ENCODE measurements around the gene GPR37.

GPR37 gene

DNA sequence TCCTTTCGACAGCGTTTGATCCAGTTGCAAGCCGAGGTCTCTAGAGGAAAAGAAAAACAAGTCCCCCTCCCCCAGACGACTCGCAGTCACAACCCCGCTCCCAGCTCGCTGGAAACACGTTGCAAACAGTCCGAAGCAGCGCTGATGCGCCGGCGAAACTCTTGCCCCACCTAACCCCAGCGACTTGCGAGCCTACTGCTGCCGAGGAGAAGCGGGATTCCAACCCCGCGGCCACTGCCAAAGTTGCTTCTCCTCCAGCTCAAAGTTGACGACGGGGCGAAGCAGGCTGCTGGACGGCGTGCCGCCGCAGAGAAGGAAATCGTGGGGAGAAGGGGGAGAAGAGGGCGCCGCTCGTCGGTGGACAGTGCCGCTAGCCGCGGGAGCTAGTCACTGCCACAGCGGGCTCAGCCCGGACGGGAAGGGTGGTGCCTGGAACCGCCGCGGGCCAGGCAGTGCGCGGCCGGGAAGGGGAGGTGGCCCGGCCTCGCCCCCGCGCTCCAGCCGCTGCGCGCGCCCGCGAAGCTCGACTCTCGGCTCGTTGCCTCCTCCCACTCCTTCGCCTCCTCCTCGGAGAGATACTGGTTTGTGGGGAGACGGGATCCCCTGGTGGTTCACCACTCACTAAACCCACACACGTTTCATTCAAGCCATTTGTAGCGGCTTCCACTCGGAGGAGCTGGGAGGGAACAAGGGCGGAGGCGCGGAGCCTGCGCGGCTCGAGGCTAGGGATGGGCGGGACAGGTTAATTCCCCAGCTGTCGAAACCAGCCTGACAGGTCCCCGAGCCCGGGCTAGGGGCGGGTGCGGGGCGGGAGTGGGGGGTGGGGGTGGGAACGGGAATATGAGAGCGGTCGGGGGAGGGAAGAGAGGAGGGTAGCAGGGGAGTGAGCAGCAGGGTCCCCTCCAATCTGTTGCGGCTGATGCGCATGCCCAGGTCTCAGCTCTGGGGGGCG is at the start of gene GPR37:
TSS of gene GPR37 (minus strand) at position 392 of the 952 bp plus-strand sequence. CDS start 816 bp downstream, outside the sequence.
- no peak for DNase-seq (ENCODE audit: low spot score)

DNA sequence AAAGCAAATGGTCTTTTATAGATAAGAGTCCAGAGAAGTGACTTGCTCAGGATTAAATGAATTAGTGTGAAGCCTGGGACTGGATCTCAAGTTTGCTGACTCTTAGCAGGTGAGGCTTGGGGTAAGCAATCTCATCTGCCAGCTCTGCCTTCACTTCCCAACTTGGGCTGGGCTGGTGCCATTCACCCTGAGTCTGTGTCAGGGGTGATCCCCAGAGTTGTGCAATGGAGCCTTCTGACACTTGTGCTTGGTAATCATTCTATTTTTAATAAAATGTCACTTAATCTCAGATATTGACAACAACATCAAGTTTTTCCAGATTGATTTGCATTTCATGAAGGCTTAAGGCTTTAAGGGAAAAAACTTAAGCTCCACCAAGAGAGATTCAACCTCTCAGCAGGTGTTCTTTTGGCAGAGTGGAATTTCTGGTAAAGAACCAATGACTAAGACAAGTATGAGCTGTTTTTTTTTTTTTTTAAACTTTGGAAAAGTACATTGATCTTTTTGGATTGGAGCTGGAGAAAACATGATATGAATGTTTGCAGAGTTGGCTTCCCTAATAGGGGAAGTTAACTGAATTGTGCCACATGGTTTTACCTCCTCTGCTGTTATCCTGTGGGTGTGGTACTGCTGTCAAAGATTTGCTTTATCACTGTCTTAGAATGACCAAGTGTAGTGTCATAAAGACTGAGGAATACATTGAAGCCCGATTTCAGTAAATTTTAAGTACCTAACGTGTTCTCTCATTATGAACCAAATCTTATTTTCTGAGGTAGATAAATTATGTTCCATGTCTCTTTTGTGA is 48.6 kb upstream of the GPR37 start:
- DNase-seq (ENCODE audit: low spot score): no peak

DNA sequence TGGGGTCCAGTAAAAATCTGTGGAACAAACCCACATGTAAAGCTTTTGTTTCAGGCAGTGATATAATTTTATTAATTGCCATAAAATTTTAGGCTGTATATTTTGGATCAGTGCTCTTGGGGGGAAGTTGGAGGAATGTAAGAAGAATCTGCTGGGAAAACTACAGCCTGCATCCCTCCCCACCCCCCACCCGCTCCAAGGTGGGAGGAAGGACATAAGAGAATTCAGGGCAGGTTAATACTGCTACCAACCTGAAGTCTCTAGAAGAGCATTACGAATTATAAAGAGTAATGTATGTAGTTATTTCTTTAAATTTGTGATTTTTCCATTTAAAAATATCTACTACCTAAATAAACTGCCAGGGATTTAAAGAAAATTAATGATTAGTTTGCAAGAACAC is 47.2 kb upstream of the GPR37 start:
- DNase-seq (ENCODE audit: low spot score): no peak

- no peak for DNase-seq (ENCODE audit: low spot score)
These were observed 45.7 kb upstream of the GPR37 start for GRCh38 chr7:124811341-124811740.

- DNase-seq (ENCODE audit: low spot score): no peak
These were observed 45.0 kb upstream of the GPR37 start for GRCh38 chr7:124810605-124811004.

DNA sequence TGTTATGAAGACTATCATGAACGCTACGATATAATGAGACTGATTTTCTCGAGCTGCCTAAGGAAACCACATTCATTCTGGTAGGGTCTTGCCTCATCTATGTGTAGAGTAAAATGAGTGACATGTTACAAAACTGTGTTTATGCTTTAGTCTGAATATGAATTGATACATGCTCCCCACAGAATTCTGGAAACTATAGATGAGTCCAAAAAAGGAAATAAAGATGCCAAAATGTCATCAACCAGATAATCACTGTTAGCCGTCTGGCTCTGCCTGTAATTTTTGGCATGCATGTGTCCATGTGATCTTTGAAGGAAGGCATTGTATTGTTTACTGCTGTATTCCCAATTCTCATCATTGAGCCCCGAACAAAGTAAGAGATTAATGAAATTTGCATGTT is 42.6 kb upstream of the GPR37 start:
- no peak for DNase-seq (ENCODE audit: low spot score)

GRCh38 chr7:124801330-124801895 is 35.8 kb upstream of the GPR37 start:
- no peak for DNase-seq (ENCODE audit: low spot score)

GRCh38 chr7:124800386-124800785 is 34.8 kb upstream of the GPR37 start:
- DNase-seq (ENCODE audit: low spot score): no peak

GRCh38 chr7:124799448-124799847 is 33.9 kb upstream of the GPR37 start:
- no peak for DNase-seq (ENCODE audit: low spot score)

- DNase-seq (ENCODE audit: low spot score): no peak
These were observed 31.2 kb upstream of the GPR37 start for GRCh38 chr7:124796771-124797170.

DNA sequence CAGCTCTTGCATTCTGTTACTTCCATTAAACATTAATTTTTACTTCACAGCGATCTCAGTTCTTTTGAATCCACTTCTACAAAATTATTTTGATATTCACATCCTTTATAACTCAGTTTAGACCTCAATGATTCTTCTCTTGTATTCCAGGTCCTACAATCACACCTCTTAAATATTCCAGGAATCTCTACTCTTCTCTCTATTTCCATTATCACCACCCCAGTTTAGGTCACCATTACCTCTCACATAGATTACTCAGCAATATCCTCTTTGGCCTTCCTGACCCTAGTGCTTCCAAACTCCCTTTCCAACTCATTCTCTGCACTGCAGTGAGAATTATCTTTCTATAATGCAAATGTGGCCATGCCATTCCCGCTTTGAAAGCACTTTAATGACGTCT is 27.1 kb upstream of the GPR37 start:
- DNase-seq (ENCODE audit: low spot score): no peak

DNA sequence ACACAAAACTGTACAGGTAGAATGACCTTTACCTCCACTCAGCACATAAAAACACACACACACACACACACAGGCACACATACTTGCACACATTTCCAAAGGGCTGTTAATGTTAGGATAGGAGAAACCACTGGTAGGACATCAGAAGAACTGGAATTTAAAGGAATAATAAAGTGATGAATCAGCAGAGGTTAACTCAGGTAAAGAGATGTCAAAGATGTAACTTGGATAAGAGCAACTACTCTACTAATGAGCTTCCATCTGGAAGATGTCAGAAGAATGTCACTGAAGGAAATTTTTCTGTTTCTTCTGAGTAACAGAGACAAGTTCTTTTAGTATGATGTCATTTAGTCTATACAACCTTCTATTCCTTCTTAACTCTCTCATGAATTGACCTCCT is 26.4 kb upstream of the GPR37 start:
- no peak for DNase-seq (ENCODE audit: low spot score)

DNA sequence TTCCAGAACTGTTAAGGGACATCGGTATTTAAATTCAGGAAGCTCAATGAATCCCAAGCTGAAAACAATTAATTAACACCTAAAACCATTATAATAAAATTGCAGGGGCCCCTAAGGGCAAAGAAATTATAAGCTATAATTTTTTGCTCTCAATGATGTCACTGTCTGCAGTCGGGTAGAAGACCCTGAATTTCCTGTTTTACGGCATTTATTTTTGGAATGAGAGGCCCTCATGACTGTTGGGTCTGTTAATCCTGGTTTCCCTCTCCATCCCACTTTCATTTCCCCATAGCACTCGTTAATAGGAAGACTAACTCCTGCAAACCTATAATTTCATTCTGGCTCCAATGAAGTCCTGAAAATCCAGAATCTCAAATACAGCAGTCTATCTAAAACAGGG is 25.8 kb upstream of the GPR37 start:
- DNase-seq (ENCODE audit: low spot score): no peak

- no peak for DNase-seq (ENCODE audit: low spot score)
These were observed 25.1 kb upstream of the GPR37 start for GRCh38 chr7:124790645-124791044.

- no peak for DNase-seq (ENCODE audit: low spot score)
These were observed 20.4 kb upstream of the GPR37 start for GRCh38 chr7:124785994-124786393.

GRCh38 chr7:124784879-124785818 is 19.6 kb upstream of the GPR37 start:
- no peak for DNase-seq (ENCODE audit: low spot score)

DNA sequence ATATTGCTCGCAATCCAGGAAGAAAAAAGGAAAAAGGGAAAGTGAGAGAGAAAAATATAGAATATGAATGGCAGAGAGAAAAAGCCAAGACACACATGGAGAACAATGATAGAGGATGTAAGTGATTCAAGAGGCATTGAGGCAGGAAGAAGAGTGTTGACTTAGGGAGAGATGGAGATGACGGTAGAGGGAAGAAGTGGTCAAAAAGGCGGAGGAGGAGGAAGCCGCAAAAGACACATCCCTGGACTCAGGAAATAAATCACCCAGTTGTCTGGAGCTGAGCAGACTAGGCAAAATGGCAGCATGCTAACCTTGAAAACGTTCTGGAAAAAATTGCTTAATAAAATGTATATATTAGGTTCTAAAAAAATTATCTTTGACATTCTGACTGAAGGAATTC is 17.7 kb upstream of the GPR37 start:
- no peak for DNase-seq (ENCODE audit: low spot score)

GRCh38 chr7:124781907-124782734 is 16.5 kb upstream of the GPR37 start:
- DNase-seq (ENCODE audit: low spot score): no peak

GRCh38 chr7:124781418-124781817 is 15.8 kb upstream of the GPR37 start:
- no peak for DNase-seq (ENCODE audit: low spot score)

GRCh38 chr7:124780608-124781007 is 15.0 kb upstream of the GPR37 start:
- DNase-seq (ENCODE audit: low spot score): no peak

DNA sequence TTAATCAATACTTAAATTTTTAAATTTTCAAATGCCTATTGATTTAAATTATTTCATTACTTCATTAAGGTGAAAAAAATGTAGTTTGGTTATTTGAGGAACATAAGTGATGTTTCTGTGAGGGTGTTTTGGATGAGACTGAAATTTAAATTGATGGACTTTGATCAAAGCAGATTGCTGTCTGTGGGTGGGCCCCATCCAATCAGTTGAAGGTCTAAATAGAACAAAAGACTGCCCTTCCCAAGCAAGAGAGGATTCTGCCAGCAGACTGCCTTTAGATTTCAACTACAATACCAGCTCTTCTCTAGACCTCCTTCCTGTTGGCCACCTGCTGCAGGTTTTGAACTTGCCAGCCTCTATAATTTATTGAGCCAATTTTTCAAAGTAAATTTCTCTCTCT is 14.5 kb upstream of the GPR37 start:
- no peak for DNase-seq (ENCODE audit: low spot score)
